HG03039 (cell line): ENCODE measurements around the gene CTDSPL.

Experiments
- ATAC-seq: cut with Tn5 transposase; IDR thresholded peaks from one replicate; pipeline ENCODE4 v1.9.1; 2021; ENCODE audit warnings: mild to moderate bottlenecking, moderate library complexity; ENCODE audit not compliant: unreplicated experiment

CTDSPL gene

DNA sequence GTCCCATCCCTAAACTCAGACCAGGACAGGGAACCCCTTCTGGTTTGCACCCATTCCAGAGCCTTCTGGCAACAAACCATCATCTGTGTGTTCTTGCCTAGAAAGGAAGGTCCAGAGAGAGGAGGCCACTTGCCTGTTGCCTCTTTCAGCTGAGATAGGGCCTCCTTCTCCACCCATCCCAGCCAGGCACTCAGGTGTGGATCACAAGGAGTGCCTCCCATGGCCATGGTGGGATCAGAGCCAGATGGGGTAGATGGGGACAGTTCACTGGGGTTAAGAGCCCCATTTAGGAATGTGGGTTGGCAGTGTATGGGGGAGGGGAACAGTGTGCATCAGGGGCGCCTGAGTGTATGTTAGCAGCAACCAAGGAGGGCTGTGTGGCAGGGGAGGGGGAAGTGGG lies 8.9 kb upstream of the CTDSPL start:
- no peak for ATAC-seq

DNA sequence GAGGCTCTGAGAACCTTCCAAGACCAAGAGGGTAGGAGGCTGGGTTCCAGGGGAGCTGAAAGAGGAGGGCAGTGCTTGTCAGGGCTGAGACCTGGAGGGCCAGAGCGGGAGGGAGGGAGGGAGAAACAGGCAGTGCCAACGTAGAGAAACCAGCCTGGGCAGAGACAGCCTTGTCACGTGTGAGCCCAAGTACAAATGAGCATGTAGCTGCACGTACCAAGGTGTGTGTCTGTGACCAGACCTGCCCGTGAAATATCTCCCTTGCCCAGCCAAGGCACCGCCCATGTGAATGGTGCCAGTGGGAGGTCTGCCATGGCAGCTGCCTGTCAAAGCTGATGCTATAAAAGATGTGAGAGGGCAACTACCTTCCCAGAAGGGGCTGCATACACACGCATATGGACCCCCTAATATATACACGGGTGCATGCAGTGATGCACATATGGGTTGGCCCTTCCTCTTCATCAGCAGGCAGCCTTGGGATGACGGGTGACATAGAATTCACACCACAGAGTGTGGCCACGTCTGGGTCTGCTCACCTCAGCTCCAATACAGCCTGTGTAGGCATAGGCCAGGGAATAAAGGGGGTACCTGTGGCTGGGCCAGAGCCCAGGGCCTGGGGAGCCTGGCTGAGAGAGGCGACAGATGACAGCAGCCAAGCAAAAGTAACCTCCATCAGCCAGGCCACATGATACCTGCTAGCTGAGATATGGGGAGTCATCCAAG lies 7.8 kb upstream of the CTDSPL start:
- no peak for ATAC-seq

DNA sequence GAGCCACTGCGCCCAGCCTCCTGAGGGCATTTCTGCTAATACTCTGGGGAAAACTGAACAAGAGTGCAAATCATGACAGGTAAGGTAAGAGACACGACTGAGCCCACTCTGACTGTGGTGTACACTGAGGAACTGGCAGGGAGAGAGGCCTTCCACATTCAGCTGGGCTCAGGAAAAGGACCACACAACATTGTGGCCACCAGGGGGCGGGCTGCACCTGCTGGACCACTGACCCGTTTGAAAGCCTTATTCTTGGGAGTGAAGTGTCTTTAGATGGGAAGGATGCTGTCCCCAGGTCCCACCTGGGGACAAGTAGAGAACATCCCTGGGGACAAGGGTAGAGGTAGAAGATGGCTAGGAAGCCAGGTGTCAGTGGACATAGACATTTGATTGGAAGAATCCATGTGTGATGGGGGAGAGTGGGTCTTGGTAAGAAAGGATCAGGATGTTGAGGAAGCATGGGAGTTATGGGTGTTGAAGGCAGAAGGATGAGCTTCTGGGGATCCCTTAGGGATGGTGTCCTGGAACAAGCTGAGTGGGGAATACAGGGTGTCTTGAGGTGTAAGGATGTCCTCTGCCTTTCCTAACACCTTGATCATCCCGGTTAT lies 6.2 kb upstream of the CTDSPL start:
- no peak for ATAC-seq

DNA sequence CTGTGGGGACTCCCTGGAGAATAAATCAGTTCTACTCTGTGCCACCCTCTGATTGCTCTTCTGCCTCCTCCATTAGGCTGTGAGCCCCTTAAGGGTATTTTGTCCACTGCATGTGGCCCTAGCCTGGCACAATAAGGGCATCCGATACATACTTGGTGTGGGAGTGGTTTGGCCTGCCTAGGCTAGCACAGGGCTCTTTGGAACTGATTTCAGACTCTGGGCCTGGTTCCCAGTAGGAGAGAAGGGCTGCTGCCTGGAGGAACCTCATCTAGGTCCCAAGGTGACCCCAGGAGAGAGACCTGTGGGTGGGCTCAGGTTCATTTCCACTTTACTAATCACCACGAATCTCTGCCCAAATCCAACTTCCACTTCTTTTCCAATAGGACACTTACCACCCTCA lies 5.3 kb upstream of the CTDSPL start:
- no peak for ATAC-seq

DNA sequence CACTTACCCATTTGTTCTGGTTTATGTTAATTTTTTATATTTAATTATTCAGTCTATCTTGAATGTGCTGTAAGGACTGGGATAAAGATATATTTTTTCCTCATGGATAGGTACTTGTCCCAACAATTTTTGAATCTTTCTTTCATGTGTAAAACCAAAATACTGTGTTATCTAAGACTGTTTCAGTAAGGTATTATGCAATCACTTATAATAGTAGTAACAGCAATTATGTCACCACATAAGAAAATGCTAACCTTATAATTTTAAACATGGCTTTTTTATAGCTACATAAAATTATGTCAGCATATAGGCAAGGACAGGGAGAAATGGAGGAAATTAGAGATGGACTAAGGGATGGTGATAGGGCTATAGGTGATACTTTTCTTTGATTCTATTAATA lies 2.9 kb upstream of the CTDSPL start:
- no peak for ATAC-seq

DNA sequence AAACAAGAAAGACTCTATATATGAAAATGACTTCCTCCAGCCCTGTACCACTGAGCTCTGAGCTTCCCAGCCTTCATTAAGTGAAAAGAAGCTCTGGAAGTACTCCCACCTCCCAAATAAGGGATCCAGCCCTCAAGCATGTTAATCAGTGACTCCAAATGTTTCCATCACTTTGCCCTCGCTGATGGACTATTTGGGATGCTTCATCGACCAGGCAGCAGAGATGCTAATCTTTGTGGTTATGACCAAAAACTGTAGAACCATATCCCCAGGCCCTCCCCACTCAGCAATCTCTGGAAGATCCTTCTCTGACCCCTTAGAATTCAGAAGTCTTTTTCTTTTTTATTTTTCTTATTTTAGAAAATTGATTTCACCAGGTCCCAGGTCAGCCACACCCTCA lies 2.3 kb upstream of the CTDSPL start:
- ATAC-seq = no peak

DNA sequence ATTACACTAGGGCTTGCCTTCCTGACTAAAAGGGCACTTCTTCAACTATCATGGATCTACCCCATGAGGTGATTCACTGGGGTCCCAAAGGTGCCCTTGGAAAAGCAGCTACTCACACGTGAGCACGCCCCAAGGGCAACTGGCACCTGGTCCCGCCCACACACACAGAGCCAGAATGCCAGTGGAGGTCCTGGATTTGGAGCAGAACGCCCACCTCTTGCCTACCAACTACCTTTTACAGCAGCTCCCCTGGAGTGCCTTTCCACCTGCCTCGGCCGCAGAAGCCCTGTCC lies 1.8 kb upstream of the CTDSPL start:
- no peak for ATAC-seq

DNA sequence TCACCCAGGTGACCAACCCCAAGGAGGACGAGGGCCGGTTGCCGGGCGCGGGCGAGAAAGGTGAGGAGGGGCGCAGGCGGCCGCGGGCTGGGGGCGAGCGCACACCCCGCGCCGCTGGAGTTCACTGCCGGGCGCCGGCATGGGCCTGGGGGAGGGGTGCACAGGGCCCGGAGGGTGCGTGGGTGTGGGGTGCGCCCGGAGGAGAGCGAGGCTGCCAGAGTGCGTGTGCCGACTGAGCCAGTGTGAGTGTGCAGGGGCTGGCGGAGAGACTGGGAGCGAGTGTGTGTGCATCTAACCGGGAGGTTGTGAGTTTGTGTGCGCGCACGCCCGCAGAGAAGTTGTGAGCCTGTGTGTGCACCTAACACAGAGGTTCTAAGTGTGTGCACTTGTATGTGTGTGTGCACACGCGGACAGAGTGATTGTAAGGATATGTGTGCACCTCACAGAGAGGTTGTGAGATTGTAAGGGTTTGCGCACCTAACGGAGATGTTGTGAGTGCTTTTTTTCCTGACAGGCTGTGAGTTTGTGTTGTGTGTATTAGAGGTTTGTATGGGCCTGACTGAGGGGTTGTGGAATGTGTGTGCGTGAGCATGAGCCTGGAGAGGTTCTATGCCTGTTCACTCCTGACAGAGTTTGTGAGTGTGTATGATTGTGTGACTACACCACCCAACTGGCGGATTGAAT lies 681 bp downstream of the CTDSPL start:
- no peak for ATAC-seq

DNA sequence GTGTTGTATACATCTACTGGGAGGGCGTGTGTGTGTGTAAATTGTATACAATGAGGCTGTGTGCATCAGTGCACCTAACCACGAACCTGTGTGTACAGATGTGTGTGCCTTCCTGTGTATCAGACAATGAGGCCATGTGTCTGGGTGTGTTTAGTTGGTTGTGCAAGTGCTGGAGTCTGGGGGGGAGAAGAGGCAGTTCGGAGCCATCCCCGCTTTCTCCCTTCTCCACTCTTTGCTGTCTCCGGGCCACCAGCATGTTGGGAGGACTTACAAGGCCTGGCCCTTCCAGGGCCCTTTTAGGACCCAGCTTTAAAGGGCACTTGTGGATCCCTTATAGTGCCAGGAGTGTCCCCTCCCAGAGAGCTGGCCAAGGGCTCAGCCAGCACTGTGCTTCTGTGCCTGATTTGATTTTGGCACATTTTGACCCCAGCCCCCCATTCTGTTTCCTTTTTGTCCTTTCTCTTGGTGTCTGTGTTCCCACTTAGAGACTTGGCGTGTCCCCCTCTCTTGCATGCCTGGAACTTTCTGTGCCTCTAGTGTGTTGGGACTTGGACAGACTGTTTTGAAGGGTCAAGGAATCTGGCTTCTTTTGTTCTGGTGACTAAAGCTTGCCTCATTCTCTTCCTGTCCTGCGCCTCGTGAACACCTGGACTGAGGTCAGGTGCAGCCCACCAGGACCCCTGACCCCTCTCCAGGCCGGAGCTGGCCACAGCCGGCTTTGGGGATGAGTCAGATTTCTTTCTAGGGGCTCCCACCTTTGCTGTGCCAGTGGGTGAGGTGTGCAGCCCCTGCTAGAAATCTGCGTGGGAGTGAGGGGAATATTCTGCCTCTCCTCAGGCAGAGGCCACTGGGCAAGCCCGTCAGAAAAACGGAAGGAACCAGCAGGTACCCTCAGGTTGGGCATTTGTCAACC lies 1.5 kb downstream of the CTDSPL start:
- ATAC-seq = no peak

DNA sequence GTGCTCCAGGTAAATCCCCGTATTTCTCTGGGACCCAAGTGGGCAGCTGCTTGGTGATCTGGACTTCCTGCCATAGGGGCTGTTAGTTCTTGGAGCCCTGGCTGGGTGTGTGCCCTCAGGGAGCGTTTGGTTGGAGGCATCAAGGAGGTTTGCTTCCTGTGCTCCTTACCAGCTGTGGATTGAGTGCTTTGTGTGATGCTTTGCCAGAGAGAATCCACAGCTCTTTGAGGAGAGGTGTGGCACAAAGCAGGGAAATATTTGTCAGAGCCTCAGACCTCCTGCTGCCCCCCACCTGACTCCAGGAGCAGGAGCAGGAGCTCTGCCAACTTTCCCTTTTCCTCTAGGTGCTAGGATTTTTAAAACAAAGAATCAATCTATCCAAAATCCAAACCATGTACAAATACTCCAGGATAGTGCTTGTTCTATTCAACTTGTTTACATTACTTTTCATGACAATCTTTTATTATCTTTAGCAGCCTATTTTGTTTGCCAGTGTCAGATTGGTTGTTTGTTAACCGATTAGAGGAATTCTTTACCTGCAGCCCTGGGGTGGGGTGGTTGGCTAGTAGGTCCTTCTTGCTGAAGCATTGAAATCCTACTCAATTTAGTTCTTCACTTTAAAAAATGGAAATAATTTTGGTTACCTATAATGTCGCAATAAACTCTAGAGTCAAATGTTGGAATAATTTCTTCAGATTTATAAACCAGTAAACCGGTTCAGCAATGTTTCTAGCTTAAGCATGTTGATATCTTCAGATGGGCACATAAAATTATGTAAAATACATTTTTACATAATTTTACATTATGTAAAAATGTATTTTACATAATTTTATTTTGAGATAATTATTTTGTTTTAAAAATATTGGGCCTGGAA lies 2.5 kb downstream of the CTDSPL start:
- no peak for ATAC-seq

DNA sequence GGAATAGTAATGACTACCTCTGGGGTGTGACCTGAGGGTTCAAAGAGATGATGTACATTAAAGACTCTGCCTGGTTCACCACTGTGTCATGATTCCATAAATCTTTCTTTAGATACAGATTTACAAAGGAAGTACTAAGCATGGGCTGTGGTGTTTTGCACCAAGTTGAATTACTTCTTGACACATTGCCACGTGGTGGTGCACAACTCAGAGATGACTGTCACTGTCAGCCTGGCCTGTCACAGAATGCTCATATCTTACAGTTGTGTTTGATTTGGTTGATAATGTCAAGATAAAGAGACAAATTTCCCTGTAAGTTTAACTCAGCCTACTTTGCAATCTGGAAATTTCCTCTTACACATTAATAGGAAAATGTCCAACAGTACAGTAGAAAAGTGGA lies 3.2 kb downstream of the CTDSPL start:
- no peak for ATAC-seq

DNA sequence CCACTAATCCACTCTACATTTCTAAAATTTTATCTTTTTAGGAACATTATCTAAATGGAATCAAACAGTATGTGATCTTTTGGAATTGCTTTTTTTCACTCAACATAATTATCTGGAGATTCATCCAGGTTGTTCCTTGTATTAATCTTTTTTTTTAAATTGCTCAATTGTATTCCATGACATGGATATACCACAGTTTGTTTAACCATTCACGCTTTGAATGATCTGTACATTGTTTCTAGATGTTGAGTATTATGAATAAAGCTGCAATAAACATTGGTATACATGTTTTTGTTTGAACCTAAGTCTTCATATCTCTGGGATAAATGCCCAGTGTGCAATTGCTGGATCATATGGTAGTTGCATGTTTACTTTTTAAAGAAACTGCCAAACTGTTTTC lies 5.5 kb downstream of the CTDSPL start:
- no peak for ATAC-seq

DNA sequence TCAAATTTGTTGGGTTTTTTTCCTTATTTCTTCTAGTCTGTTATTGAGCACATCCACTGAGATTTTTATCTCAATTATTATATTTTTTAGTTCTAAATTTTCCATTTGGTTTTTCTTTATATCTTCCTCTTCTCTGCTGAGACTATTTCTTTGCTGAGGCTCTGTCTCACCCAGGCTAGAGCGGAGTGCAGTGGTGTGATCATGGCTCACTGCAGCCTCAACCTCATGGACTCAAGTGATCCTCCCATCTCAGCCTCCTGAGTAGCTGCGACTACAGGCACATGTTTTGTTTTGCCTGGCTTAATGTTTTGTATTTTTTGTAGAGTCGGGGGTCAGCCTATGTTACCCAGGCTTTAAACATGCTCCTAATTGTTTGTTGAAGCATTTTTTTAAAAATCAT lies 10.2 kb downstream of the CTDSPL start:
- no peak for ATAC-seq

DNA sequence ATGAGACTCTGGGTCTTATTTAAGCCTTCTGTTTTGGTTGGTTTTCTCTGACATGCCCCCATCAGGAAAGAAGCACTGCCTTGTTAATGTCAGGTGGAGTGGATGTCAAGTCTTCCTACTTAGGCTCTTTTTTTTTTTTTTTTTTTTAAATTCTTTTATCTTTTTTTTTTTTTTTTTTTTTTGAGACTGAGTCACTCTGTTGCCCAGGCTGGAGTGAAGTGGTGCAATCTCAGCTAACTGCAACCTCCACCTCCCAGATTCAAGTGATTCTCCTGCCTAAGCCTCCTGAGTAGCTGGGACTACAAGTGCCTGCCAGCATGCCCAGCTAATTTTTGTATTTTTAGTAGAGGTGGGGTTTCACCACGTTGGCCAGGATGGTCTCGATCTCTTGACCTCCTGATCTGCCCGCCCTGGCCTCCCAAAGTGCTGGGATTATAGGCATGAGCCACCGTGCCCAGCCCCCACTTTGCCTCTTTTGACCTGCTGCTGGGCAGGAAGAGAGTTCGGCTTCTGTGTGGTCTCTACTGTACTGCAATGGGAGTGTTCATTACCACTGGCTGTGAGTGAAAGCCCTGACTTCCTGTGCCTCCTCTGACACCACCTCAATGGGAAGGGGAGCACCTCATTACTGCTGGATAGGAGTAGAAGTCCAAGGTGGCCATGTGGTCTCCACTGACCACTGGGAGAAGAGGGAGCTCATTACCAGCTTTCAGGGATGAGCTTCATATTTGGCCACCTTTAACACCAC lies 10.9 kb downstream of the CTDSPL start:
- no peak for ATAC-seq

DNA sequence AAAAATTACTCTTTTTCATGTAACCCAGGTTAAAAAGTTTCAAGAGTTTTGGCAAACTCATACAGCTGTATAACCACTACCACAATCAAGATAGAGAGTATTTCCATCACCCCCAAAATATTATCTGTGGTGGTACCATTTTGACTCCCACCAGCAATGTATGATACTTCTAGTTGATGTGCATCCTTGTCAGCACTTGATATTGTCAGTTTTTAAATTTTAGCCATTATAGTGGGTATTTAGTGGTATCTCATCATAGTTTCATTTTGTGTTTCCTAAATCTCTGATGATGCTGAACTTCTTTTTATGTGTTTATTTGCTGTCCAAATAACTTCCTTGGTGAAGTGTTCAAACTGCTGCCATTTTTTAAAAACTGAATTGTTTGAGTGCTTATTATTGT lies 14.6 kb downstream of the CTDSPL start:
- no peak for ATAC-seq

DNA sequence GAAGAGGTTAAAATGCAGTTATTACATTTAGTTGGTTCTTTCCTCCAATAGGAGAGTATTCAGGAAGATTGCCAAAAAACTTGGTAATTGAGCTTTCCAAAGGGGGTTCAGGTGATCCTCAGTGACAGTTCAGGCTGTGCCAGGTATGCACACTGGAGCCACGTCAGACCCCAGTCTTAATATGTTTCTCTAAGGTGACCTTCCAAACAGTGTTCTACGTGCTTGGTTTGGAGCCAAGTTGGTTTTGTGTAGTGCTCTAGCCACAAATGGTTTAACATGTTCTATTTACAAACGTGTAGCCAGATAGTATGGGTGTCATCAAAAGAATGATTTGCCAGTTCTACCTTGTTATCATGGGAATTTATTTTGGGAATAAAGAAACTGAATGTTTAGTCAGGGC lies 21.0 kb downstream of the CTDSPL start:
- ATAC-seq = no peak

DNA sequence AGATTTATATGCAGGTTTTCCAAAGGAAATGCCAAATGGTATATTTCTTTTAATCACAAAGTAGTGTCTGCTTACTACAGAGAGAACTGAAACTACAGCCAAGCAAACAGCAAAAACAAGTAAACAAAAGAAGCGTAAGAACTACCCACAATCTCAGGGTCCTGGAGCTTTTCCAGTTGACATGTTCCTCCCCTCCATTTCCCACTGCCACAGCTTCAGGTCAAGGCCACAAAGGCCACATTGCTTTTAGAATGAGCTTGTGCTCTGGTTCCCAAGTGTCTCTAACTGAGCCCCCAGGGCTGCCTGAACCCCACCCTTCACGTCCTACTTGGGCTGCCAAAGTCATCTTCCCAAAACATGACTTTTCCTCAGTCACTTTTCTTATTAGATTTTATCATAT lies 24.1 kb downstream of the CTDSPL start:
- ATAC-seq = no peak

DNA sequence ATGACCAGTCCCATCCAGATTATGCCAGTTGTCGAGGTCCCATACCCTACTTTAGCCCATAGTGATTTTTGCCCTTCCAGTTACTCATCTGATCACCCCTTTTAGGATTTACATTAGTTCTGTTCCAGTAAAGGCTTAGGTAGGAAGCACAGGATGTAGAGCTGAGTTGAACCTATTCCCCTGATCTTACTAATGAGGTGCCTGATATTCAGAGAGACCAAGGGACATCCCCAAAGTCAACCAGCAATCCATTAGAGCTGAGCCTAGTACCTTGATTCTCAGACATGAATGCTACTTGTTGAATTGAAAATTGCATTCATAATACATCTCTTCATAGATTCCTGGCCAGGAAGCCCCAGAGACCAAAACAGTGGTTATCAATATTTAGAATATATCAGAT lies 24.7 kb downstream of the CTDSPL start:
- ATAC-seq = no peak

DNA sequence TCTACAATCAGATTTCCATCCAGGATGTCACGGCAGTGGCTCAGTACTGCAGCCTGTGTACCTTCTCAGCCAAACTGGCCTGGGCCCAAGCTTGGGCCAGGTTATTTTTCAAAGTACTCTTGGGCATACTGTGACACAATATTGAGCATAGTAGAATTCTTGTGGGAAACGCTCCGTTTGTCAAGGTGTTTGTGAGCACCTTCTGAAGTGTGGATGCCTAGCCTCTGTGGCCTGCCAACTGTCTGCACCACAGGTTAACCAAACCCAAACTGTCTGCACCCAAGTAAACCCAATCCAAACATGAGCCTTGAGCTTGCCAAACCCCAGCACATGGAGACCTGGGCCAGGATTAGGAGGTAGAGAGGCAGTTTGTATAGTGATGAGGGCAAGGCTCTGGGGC lies 25.4 kb downstream of the CTDSPL start:
- ATAC-seq = no peak

DNA sequence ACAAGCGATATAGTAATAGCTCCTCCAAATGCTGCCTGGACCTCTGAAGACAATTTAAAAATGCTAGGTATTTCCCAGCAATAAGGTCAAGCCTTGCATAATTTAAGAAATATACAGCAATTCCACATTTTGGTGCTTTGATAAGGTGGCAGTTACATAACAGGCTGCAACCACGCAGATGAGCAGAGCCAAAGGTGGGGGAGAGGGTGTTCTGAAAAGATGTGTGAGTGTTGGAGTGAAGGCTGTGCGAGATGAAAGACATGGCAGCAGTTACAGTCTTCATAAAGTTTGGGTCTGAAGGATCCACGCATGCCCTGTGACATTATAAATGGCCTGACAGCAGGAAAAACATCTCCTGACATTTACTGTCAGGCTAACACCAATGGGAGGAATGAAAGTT lies 26.1 kb downstream of the CTDSPL start:
- no peak for ATAC-seq
